ENCODE measurements around the gene HSPB2. TPM values are rescaled to one million over a fixed set of nuclear protein-coding genes. Genes with fewer than 3 reads are reported as not detected.

Gene HSPB2
- total RNA-seq, 1 donor = 2.2 TPM

GRCh38 chr11:111923351-111923788 is 10.8 kb downstream of the HSPB2 start:
- peak overlapping the region; percentile 69 for H2AFZ ChIP-seq (ENCODE audit: low read length)
- H3K4me2 ChIP-seq (ENCODE audit: insufficient read depth, low read length) = peak overlapping the region; percentile 71
- peak overlapping the region; percentile 31 for H3K4me3 ChIP-seq (ENCODE audit: insufficient read depth, low read length)
- DNase-seq (ENCODE audit: insufficient read length, low spot score, missing footprints) = peak; percentile 52
- H3K79me2 ChIP-seq (ENCODE audit: insufficient read depth, low read length) = no peaks in the 10 kb centered on the region
- no peaks in the 10 kb centered on the region for H3K36me3 ChIP-seq (ENCODE audit: insufficient read depth, low read length)
- H4K20me1 ChIP-seq (ENCODE audit: insufficient read depth, low read length) = no peaks in the 10 kb centered on the region
- no peak for TF ChIP-seq CTCF (IDR thresholded peaks at IDR 0.05; ENCODE audit: extremely low read depth, low read depth, low read length)
- H3K9me3 ChIP-seq (ENCODE audit: low read depth, low read length) = no peaks in the 10 kb centered on the region
- H3K4me1 ChIP-seq (ENCODE audit: insufficient read depth, low read length) = peaks cover 41% of the 10 kb centered on the region
- peak overlapping the region; percentile 87 for H3K27ac ChIP-seq (ENCODE audit: low read depth, low read length)
- H3K27me3 ChIP-seq (ENCODE audit: insufficient read depth, low read length) = no peaks in the 10 kb centered on the region

- peak; percentile 78 for DNase-seq (ENCODE audit: insufficient read length, low spot score, missing footprints)
- no peaks in the 10 kb centered on the region for H3K27me3 ChIP-seq (ENCODE audit: insufficient read depth, low read length)
- no peaks in the 10 kb centered on the region for H3K36me3 ChIP-seq (ENCODE audit: insufficient read depth, low read length)
- no peaks in the 10 kb centered on the region for H4K20me1 ChIP-seq (ENCODE audit: insufficient read depth, low read length)
- H3K9me3 ChIP-seq (ENCODE audit: low read depth, low read length) = no peaks in the 10 kb centered on the region
- H3K4me1 ChIP-seq (ENCODE audit: insufficient read depth, low read length) = peaks cover 39% of the 10 kb centered on the region
- peak overlapping the region; percentile 69 for H2AFZ ChIP-seq (ENCODE audit: low read length)
- H3K4me3 ChIP-seq (ENCODE audit: insufficient read depth, low read length) = no peak overlapping the region
- peak overlapping the region; percentile 87 for H3K27ac ChIP-seq (ENCODE audit: low read depth, low read length)
- no peaks in the 10 kb centered on the region for H3K79me2 ChIP-seq (ENCODE audit: insufficient read depth, low read length)
- H3K4me2 ChIP-seq (ENCODE audit: insufficient read depth, low read length) = peak overlapping the region; percentile 71
- no peak for TF ChIP-seq CTCF (IDR thresholded peaks at IDR 0.05; ENCODE audit: extremely low read depth, low read depth, low read length)
These were observed 11.4 kb downstream of the HSPB2 start for GRCh38 chr11:111923951-111924350.

- peak overlapping the region; percentile 94 for H3K27ac ChIP-seq (ENCODE audit: low read depth, low read length)
- H2AFZ ChIP-seq (ENCODE audit: low read length) = no peak overlapping the region
These were observed 13.4 kb downstream of the HSPB2 start for GRCh38 chr11:111925953-111926352.

More at GRCh38 chr11:111925953-111926352, 13.4 kb downstream of the HSPB2 start:
- peak overlapping the region; percentile 96 for H3K4me2 ChIP-seq (ENCODE audit: insufficient read depth, low read length)
- no peaks in the 10 kb centered on the region for H3K79me2 ChIP-seq (ENCODE audit: insufficient read depth, low read length)
- TF ChIP-seq CTCF (IDR thresholded peaks at IDR 0.05; ENCODE audit: extremely low read depth, low read depth, low read length) = no peak
- no peak for DNase-seq (ENCODE audit: insufficient read length, low spot score, missing footprints)
- peaks cover 39% of the 10 kb centered on the region for H3K4me1 ChIP-seq (ENCODE audit: insufficient read depth, low read length)
- H3K4me3 ChIP-seq (ENCODE audit: insufficient read depth, low read length) = no peak overlapping the region
- no peaks in the 10 kb centered on the region for H3K9me3 ChIP-seq (ENCODE audit: low read depth, low read length)
- no peaks in the 10 kb centered on the region for H3K27me3 ChIP-seq (ENCODE audit: insufficient read depth, low read length)
- H3K36me3 ChIP-seq (ENCODE audit: insufficient read depth, low read length) = no peaks in the 10 kb centered on the region
- H4K20me1 ChIP-seq (ENCODE audit: insufficient read depth, low read length) = no peaks in the 10 kb centered on the region
